ENCODE results near the gene TSC22D1.

TSC22D1 gene

DNA sequence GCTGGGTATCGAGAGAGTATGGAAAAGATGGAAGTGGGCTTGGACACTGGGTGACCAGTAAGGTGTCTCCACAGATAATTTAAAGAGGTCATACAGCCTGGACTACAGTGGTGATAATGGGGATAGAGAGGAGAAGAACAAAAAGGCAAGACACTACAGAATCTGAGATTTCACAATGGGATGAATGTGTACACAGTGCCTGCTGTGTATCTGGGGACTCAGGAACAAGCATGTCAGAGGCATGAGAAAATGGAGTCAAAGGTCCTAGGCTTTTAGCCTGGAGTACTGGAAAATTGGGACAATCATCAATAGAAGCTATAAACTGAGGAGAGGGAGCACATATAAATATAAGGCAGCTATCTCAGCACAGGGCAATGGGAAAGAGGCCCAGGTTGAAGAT is 69.4 kb downstream of the TSC22D1 start:
- Histone ChIP-seq H2BK15ac (ENCODE audit: low read length) (no peak overlapping the region), H3K27ac (replicated peaks; ENCODE audit: low read length) (no peak overlapping the region), H3K27me3 (ENCODE audit: control insufficient read depth in 3 of 3, insufficient read depth in 3 of 3, low read depth in 1 of 3, low read length in 3 of 3) (no peaks in the 10 kb centered on the region), H3K9me3 (replicated peaks in 1 of 2; ENCODE audit: control insufficient read depth in 2 of 2, insufficient read depth in 1 of 2, low read depth in 1 of 2, low read length in 2 of 2) (no peaks in the 10 kb centered on the region), H3K4me2 (ENCODE audit: insufficient read depth, low read length, poor library complexity, severe bottlenecking) (no peak overlapping the region), H3K36me3 (replicated peaks in 1 of 2; ENCODE audit: control insufficient read depth in 2 of 2, insufficient read depth in 2 of 2, low read length in 2 of 2) (peaks cover 0 to 5% of the 10 kb centered on the region in 2 donors), H2BK5ac (ENCODE audit: low read length) (no peak overlapping the region), H2AFZ (ENCODE audit: low read length) (no peak overlapping the region), H2BK120ac (ENCODE audit: low read depth, low read length) (no peak overlapping the region), H2BK12ac (ENCODE audit: low read length) (no peak overlapping the region), H3K4me3 (ENCODE audit: low read length in 2 of 2) (no peak overlapping the region), H3K79me1 (ENCODE audit: low read depth, low read length) (no peaks in the 10 kb centered on the region), H3K4ac (ENCODE audit: low read length) (no peak overlapping the region), H4K91ac (ENCODE audit: low read depth, low read length, poor library complexity) (no peak overlapping the region), H3K4me1 (ENCODE audit: control insufficient read depth in 2 of 2, insufficient read depth in 1 of 2, low read depth in 1 of 2, low read length in 2 of 2) (peaks cover 1 to 2% of the 10 kb centered on the region in 2 donors), H3K23ac (ENCODE audit: low read depth, low read length, poor library complexity) (no peak overlapping the region), H3K9ac (ENCODE audit: low read depth, low read length, poor library complexity) (no peak overlapping the region), H3K18ac (ENCODE audit: low read length) (no peak overlapping the region), H3K14ac (ENCODE audit: low read length) (no peak overlapping the region), H2AK5ac (ENCODE audit: low read depth, low read length) (no peak overlapping the region), H4K8ac (ENCODE audit: low read depth, low read length) (no peak overlapping the region)
- DNase-seq (ENCODE audit: low spot score), result no peak
- no CpG with 5 or more reads among the region's 1 CpG for WGBS, 2 donors (ENCODE audit: extremely low coverage in 2 of 2, insufficient read length in 2 of 2, insufficient replicate concordance in 1 of 2)

GRCh38 chr13:44506251-44506650 is 69.9 kb downstream of the TSC22D1 start:
- H2BK120ac ChIP-seq (ENCODE audit: low read depth, low read length), result no peak overlapping the region
- H2BK15ac ChIP-seq (ENCODE audit: low read length), result no peak overlapping the region
- no peak overlapping the region for H4K91ac ChIP-seq (ENCODE audit: low read depth, low read length, poor library complexity)
- no peak overlapping the region for H3K14ac ChIP-seq (ENCODE audit: low read length)
- no CpG with 5 or more reads among the region's 3 CpGs for WGBS, 2 donors (ENCODE audit: extremely low coverage in 2 of 2, insufficient read length in 2 of 2, insufficient replicate concordance in 1 of 2)
- no peaks in the 10 kb centered on the region for H3K9me3 ChIP-seq (replicated peaks in 1 of 2; ENCODE audit: control insufficient read depth in 2 of 2, insufficient read depth in 1 of 2, low read depth in 1 of 2, low read length in 2 of 2)
- no peak overlapping the region for H3K27ac ChIP-seq (replicated peaks; ENCODE audit: low read length)
- no peaks in the 10 kb centered on the region for H3K27me3 ChIP-seq (ENCODE audit: control insufficient read depth in 3 of 3, insufficient read depth in 3 of 3, low read depth in 1 of 3, low read length in 3 of 3)
- H3K23ac ChIP-seq (ENCODE audit: low read depth, low read length, poor library complexity), result no peak overlapping the region
- H3K18ac ChIP-seq (ENCODE audit: low read length), result no peak overlapping the region
- H3K4me2 ChIP-seq (ENCODE audit: insufficient read depth, low read length, poor library complexity, severe bottlenecking), result no peak overlapping the region
- no peaks in the 10 kb centered on the region for H3K79me1 ChIP-seq (ENCODE audit: low read depth, low read length)
- peaks cover 0 to 5% of the 10 kb centered on the region in 2 donors for H3K36me3 ChIP-seq (replicated peaks in 1 of 2; ENCODE audit: control insufficient read depth in 2 of 2, insufficient read depth in 2 of 2, low read length in 2 of 2)
- peaks cover 1 to 2% of the 10 kb centered on the region in 2 donors for H3K4me1 ChIP-seq (ENCODE audit: control insufficient read depth in 2 of 2, insufficient read depth in 1 of 2, low read depth in 1 of 2, low read length in 2 of 2)
- H3K4ac ChIP-seq (ENCODE audit: low read length), result no peak overlapping the region
- no peak for DNase-seq (ENCODE audit: low spot score)
- H3K9ac ChIP-seq (ENCODE audit: low read depth, low read length, poor library complexity), result no peak overlapping the region
- no peak overlapping the region for H2AFZ ChIP-seq (ENCODE audit: low read length)
- no peak overlapping the region for H3K4me3 ChIP-seq (ENCODE audit: low read length in 2 of 2)
- H2BK12ac ChIP-seq (ENCODE audit: low read length), result no peak overlapping the region
- no peak overlapping the region for H4K8ac ChIP-seq (ENCODE audit: low read depth, low read length)
- H2AK5ac ChIP-seq (ENCODE audit: low read depth, low read length), result no peak overlapping the region
- no peak overlapping the region for H2BK5ac ChIP-seq (ENCODE audit: low read length)

DNA sequence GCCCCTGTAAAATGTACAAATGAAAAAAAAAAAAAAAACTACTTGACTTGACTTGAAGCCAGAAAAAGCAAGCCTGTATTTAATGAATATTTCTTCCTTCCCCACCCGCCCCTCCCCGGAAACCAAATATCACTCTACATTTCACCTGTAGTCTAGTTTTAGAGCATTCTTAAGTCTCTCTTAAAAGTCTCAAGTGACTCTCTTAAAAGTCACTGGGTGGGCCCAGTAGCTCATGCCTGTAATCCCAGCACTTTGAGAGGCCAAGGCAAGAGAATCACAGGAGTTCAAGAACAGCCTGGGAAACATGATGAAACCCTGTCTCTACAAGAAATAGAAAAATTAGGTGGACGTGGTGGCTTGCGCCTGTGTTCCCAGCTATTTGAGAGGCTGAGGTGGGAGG is 72.0 kb downstream of the TSC22D1 start:
- Histone ChIP-seq H3K27ac (replicated peaks; ENCODE audit: low read length) (no peak overlapping the region), H3K4ac (ENCODE audit: low read length) (no peak overlapping the region), H3K36me3 (replicated peaks in 1 of 2; ENCODE audit: control insufficient read depth in 2 of 2, insufficient read depth in 2 of 2, low read length in 2 of 2) (peaks cover 0 to 2% of the 10 kb centered on the region in 2 donors), H2BK5ac (ENCODE audit: low read length) (no peak overlapping the region), H3K18ac (ENCODE audit: low read length) (no peak overlapping the region), H3K23ac (ENCODE audit: low read depth, low read length, poor library complexity) (no peak overlapping the region), H4K91ac (ENCODE audit: low read depth, low read length, poor library complexity) (no peak overlapping the region), H3K27me3 (ENCODE audit: control insufficient read depth in 3 of 3, insufficient read depth in 3 of 3, low read depth in 1 of 3, low read length in 3 of 3) (no peaks in the 10 kb centered on the region), H2BK15ac (ENCODE audit: low read length) (no peak overlapping the region), H3K4me2 (ENCODE audit: insufficient read depth, low read length, poor library complexity, severe bottlenecking) (no peak overlapping the region), H4K8ac (ENCODE audit: low read depth, low read length) (no peak overlapping the region), H2BK120ac (ENCODE audit: low read depth, low read length) (no peak overlapping the region), H2BK12ac (ENCODE audit: low read length) (no peak overlapping the region), H3K9ac (ENCODE audit: low read depth, low read length, poor library complexity) (no peak overlapping the region), H3K14ac (ENCODE audit: low read length) (no peak overlapping the region), H3K79me1 (ENCODE audit: low read depth, low read length) (no peaks in the 10 kb centered on the region), H3K4me3 (ENCODE audit: low read length in 2 of 2) (no peak overlapping the region), H3K9me3 (replicated peaks in 1 of 2; ENCODE audit: control insufficient read depth in 2 of 2, insufficient read depth in 1 of 2, low read depth in 1 of 2, low read length in 2 of 2) (no peaks in the 10 kb centered on the region), H2AFZ (ENCODE audit: low read length) (no peak overlapping the region), H2AK5ac (ENCODE audit: low read depth, low read length) (no peak overlapping the region), H3K4me1 (ENCODE audit: control insufficient read depth in 2 of 2, insufficient read depth in 1 of 2, low read depth in 1 of 2, low read length in 2 of 2) (peaks cover 1 to 2% of the 10 kb centered on the region in 2 donors)
- WGBS, 2 donors (ENCODE audit: extremely low coverage in 2 of 2, insufficient read length in 2 of 2, insufficient replicate concordance in 1 of 2), result no CpG with 5 or more reads among the region's 4 CpGs
- no peak for DNase-seq (ENCODE audit: low spot score)

- H3K4me2 ChIP-seq (ENCODE audit: insufficient read depth, low read length, poor library complexity, severe bottlenecking), result no peak overlapping the region
- H3K27ac ChIP-seq (replicated peaks; ENCODE audit: low read length), result no peak overlapping the region
- H3K79me1 ChIP-seq (ENCODE audit: low read depth, low read length), result no peaks in the 10 kb centered on the region
- H3K36me3 ChIP-seq (replicated peaks in 1 of 2; ENCODE audit: control insufficient read depth in 2 of 2, insufficient read depth in 2 of 2, low read length in 2 of 2), result peaks cover 0 to 2% of the 10 kb centered on the region in 2 donors
- no peak overlapping the region for H3K4me3 ChIP-seq (ENCODE audit: low read length in 2 of 2)
- no peak overlapping the region for H2BK120ac ChIP-seq (ENCODE audit: low read depth, low read length)
- H3K4ac ChIP-seq (ENCODE audit: low read length), result no peak overlapping the region
- H3K9me3 ChIP-seq (replicated peaks in 1 of 2; ENCODE audit: control insufficient read depth in 2 of 2, insufficient read depth in 1 of 2, low read depth in 1 of 2, low read length in 2 of 2), result no peaks in the 10 kb centered on the region
- no peak overlapping the region for H2AK5ac ChIP-seq (ENCODE audit: low read depth, low read length)
- H2BK5ac ChIP-seq (ENCODE audit: low read length), result no peak overlapping the region
- no peak overlapping the region for H4K8ac ChIP-seq (ENCODE audit: low read depth, low read length)
- no peak overlapping the region for H3K9ac ChIP-seq (ENCODE audit: low read depth, low read length, poor library complexity)
- H3K4me1 ChIP-seq (ENCODE audit: control insufficient read depth in 2 of 2, insufficient read depth in 1 of 2, low read depth in 1 of 2, low read length in 2 of 2), result no peaks in the 10 kb centered on the region
- no peak overlapping the region for H3K18ac ChIP-seq (ENCODE audit: low read length)
- no peak for DNase-seq (ENCODE audit: low spot score)
- H3K27me3 ChIP-seq (ENCODE audit: control insufficient read depth in 3 of 3, insufficient read depth in 3 of 3, low read depth in 1 of 3, low read length in 3 of 3), result no peaks in the 10 kb centered on the region
- no peak overlapping the region for H4K91ac ChIP-seq (ENCODE audit: low read depth, low read length, poor library complexity)
- H3K14ac ChIP-seq (ENCODE audit: low read length), result no peak overlapping the region
- no peak overlapping the region for H3K23ac ChIP-seq (ENCODE audit: low read depth, low read length, poor library complexity)
- H2AFZ ChIP-seq (ENCODE audit: low read length), result no peak overlapping the region
- H2BK15ac ChIP-seq (ENCODE audit: low read length), result no peak overlapping the region
- H2BK12ac ChIP-seq (ENCODE audit: low read length), result no peak overlapping the region
Measured at GRCh38 chr13:44498969-44499368, 77.2 kb downstream of the TSC22D1 start.

All from neuronal stem cell (in vitro differentiated cells).